Esophagus muscularis mucosa (tissue), 4 donors: ENCODE data around the gene ZNF92. TPM values are rescaled to one million over a fixed set of nuclear protein-coding genes. Genes with fewer than 3 reads are reported as not detected.

ENCODE experiments used
- DNase-seq: peaks from one replicate; pipeline ENCODE4 v3.0.0-alpha.2; 2017; ENCODE audit errors: extremely low spot score
- H3K27ac ChIP-seq, 4 donors: fragments of 200-600 bp; sonication (generic); replicated peaks in 1 of 4; 1 replicate in 3 of 4; 2 replicates in 1 of 4; pipeline ENCODE4 v1.5.1; 2016 to 2019; ENCODE audit warnings: mild to moderate bottlenecking in 1 of 4
- H3K27me3 ChIP-seq, 4 donors: fragments of 200-600 bp; sonication (generic); one replicate each; pipeline versions ENCODE4 v1.5.1 to v1.6.0; 2016 to 2019
- H3K36me3 ChIP-seq, 4 donors: fragments of 200-600 bp; sonication (generic); one replicate each; pipeline ENCODE4 v1.5.1; 2016 to 2019
- H3K4me1 ChIP-seq, 4 donors: fragments of 200-600 bp; sonication (generic); one replicate each; pipeline ENCODE4 v1.5.1; 2016 to 2019
- H3K4me3 ChIP-seq, 4 donors: fragments of 200-600 bp; sonication (generic); 1 replicate in 2 of 4; 2 replicates in 2 of 4; pipeline ENCODE4 v1.5.1; 2016 to 2019; ENCODE audit warnings: mild to moderate bottlenecking in 4 of 4, moderate library complexity in 1 of 4
- H3K9me3 ChIP-seq, 4 donors: fragments of 200-600 bp; sonication (generic); 1 replicate in 3 of 4; 2 replicates in 1 of 4; pipeline ENCODE4 v1.5.1; 2016 to 2019
- CTCF ChIP-seq, 3 experiments: fragments of 200-600 bp in 2 of 3; fragments of 450-650 bp in 1 of 3; sonication (generic) in 2 of 3; IDR thresholded peaks; one replicate each; pipeline ENCODE4 v1.5.1; 2017 to 2019; ENCODE audit warnings: antibody characterized with exemption in 3 of 3, mild to moderate bottlenecking in 2 of 3, moderate library complexity in 1 of 3
- EP300 ChIP-seq: sonication (generic); formaldehyde crosslinking; IDR thresholded peaks from one replicate; pipeline ENCODE4 v1.6.1; 2017; ENCODE audit warnings: antibody characterized with exemption
- POLR2A ChIP-seq: fragments of 450-650 bp; IDR thresholded peaks from one replicate; pipeline ENCODE4 v1.6.1; 2017; ENCODE audit warnings: antibody characterized with exemption, moderate library complexity, mild to moderate bottlenecking, low read depth
- POLR2AphosphoS5 ChIP-seq, 2 donors: sonication (generic); formaldehyde crosslinking; IDR thresholded peaks; one replicate each; pipeline ENCODE4 v1.6.1; 2017; ENCODE audit warnings: antibody characterized with exemption in 2 of 2
- WGBS: methylation state at CpG from one replicate; pipeline ENCODE4 v1.1.5; 2018; 5-methylcytosine and 5-hydroxymethylcytosine counted together
- intact Hi-C: fragments of 100-400 bp; cut with DNase I; formaldehyde crosslinking; loops from one replicate; pipeline ENCODE4 v1.15.1; 2023
- total RNA-seq, 4 donors: library from RNA; depleted of rRNA; stranded (reverse); fragments of >200 nt; gene quantifications; one replicate each; pipeline versions ENCODE4 v1.1.0 to v1.2.1, GENCODE V29; 2016

ZNF92 gene
- total RNA-seq, 4 donors from 2014 or later, result 3.2 to 5.1 (median 3.7) TPM

- Histone ChIP-seq H3K9me3 (no peaks in the 10 kb centered on the region), H3K27me3 (no peaks in the 10 kb centered on the region), H3K36me3 (no peaks in the 10 kb centered on the region), H3K4me3 (no peak overlapping the region), H3K4me1 (no peaks in the 10 kb centered on the region), H3K27ac (no peak overlapping the region)
- 84% methylated on average over 3 of the region's 3 CpGs for whole genome bisulfite sequencing
- TF ChIP-seq EP300 (no peak), CTCF (IDR thresholded peaks at IDR 0.05) (no peak), POLR2A (no peak), POLR2AphosphoS5 (IDR thresholded peaks at IDR 0.05) (no peak)
- DNase-seq, result no peak
- intact Hi-C loops, result no loop called here
Observed at GRCh38 chr7:65434307-65434706, 60.7 kb downstream of the ZNF92 start.

- no peak for DNase-seq
- H3K27me3 ChIP-seq, result no peaks in the 10 kb centered on the region
- TF ChIP-seq EP300 (no peak), CTCF (IDR thresholded peaks at IDR 0.05) (no peak), POLR2A (no peak), POLR2AphosphoS5 (IDR thresholded peaks at IDR 0.05) (no peak)
- intact Hi-C loops, result no loop called here
- no peaks in the 10 kb centered on the region for H3K36me3 ChIP-seq
- no peak overlapping the region for H3K27ac ChIP-seq
- H3K9me3 ChIP-seq, result no peaks in the 10 kb centered on the region
- no peak overlapping the region for H3K4me3 ChIP-seq
- no peaks in the 10 kb centered on the region for H3K4me1 ChIP-seq
Observed at GRCh38 chr7:65436163-65436562, 62.5 kb downstream of the ZNF92 start.

GRCh38 chr7:65438598-65438997 is 64.9 kb downstream of the ZNF92 start:
- no peak for DNase-seq
- no peaks in the 10 kb centered on the region for H3K9me3 ChIP-seq
- WGBS, result 41% methylated on average over 2 of the region's 2 CpGs
- H3K36me3 ChIP-seq, result no peaks in the 10 kb centered on the region
- H3K4me1 ChIP-seq, result no peaks in the 10 kb centered on the region
- intact Hi-C loops, result no loop called here
- TF ChIP-seq EP300, result no peak
- no peak for TF ChIP-seq POLR2AphosphoS5 (IDR thresholded peaks at IDR 0.05)
- TF ChIP-seq POLR2A, result no peak
- no peak for TF ChIP-seq CTCF (IDR thresholded peaks at IDR 0.05)
- no peaks in the 10 kb centered on the region for H3K27me3 ChIP-seq
- H3K4me3 ChIP-seq, result no peak overlapping the region
- H3K27ac ChIP-seq, result no peak overlapping the region

- Histone ChIP-seq H3K27me3 (no peaks in the 10 kb centered on the region), H3K27ac (no peak overlapping the region), H3K4me3 (no peak overlapping the region), H3K4me1 (no peaks in the 10 kb centered on the region), H3K9me3 (no peaks in the 10 kb centered on the region), H3K36me3 (no peaks in the 10 kb centered on the region)
- TF ChIP-seq CTCF (IDR thresholded peaks at IDR 0.05) (no peak), POLR2AphosphoS5 (IDR thresholded peaks at IDR 0.05) (no peak), EP300 (no peak), POLR2A (no peak)
- intact Hi-C loops, result no loop called here
- DNase-seq, result no peak
Observed at GRCh38 chr7:65441010-65441409, 67.4 kb downstream of the ZNF92 start.

- H3K4me1 ChIP-seq, result peaks cover 0 to 6% (median 2%) of the 10 kb centered on the region in 4 donors
- WGBS, result 100% methylated on average over 1 of the region's 1 CpG
- no peaks in the 10 kb centered on the region for H3K27me3 ChIP-seq
- no peak overlapping the region for H3K4me3 ChIP-seq
- TF ChIP-seq CTCF (IDR thresholded peaks at IDR 0.05) (no peak), EP300 (no peak)
- H3K27ac ChIP-seq, result no peak overlapping the region
- no peaks in the 10 kb centered on the region for H3K9me3 ChIP-seq
- intact Hi-C loops, result no loop called here
- DNase-seq, result no peak
- no peaks in the 10 kb centered on the region for H3K36me3 ChIP-seq
Observed at GRCh38 chr7:65444205-65444842, 70.7 kb downstream of the ZNF92 start.
